ENCODE measurements around the gene SNX6. TPM values are rescaled to one million over a fixed set of nuclear protein-coding genes. Genes with fewer than 3 reads are reported as not detected.
A peak's percentile ranks its signal among the peaks of the same experiment; 100 is the strongest.

Gene SNX6
- total and polyA plus RNA-seq, 9 of the 15 experiments (the other 6 are each of a cell fraction or from before 2014, with no cell fraction given) = 34.6 to 111 (median 57.5) TPM

DNA sequence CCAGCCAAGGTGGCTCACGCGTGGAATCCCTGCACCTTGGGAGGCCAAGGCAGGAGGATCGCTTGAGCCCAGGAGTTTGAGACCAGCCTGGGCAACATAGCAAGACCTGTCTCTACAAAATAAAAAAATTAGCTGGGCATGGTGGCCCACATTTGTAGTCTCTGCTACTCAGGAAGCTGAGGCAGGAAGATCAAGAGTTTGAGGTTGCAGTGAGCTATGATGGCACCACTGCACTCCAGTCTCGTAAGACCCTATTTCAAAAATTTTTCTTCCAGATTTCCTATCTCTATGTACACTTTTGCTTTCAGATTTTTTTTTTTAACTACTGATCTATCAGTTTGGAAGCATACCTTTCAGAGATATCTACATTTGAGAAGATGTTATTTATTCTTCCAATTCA lies 15.3 kb downstream of the SNX6 start (continued):
- TF ChIP-seq RCOR1 (IDR thresholded peaks at IDR 0.05; ENCODE audit: borderline replicate concordance in 1 of 2, low read depth in 2 of 2, low read length in 2 of 2) = no peak

DNA sequence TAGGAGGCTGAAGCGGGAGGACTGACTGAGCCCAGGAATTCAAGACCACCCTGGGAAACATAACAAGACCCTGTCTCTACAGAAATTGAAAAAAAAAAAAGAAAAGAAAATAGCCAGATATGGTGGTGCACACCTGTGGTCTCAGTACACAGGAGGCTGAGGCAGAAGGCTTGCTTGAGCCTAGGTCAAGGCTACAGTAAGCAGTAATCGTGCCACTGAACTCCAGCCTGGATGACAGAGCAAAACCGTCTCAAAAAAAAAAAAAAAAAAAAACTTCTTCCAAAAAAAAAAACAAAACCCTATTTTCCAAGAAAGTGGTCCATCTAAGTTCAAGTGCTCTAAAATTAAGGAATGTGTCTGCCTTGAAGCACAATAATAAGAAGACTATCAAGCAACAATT lies 19.8 kb downstream of the SNX6 start:
- WGBS (ENCODE audit: insufficient coverage, low coverage, missing lambda C conversion rate) = 40% methylated on average over 2 of the region's 3 CpGs
- intact Hi-C loops (cut with micrococcal nuclease) (no loop called here), in situ Hi-C loops (cut with MboI) (no loop called here)
- Histone ChIP-seq H3K4me2 (ENCODE audit: insufficient read depth, low read length) (no peak overlapping the region), H3K9ac (ENCODE audit: insufficient read depth in 1 of 2, low read depth in 2 of 2, low read length in 2 of 2) (no peak overlapping the region), H3K9me3 (replicated peaks; ENCODE audit: control insufficient read depth, insufficient read depth, low read depth, low read length) (no peaks in the 10 kb centered on the region), H4K20me1 (replicated peaks; ENCODE audit: control insufficient read depth, insufficient read depth, low read length) (no peaks in the 10 kb centered on the region), H3K9me1 (ENCODE audit: control insufficient read depth, insufficient read depth, low read length) (no peaks in the 10 kb centered on the region), H3K4me3 (no peak overlapping the region), H3K4me1 (replicated peaks in 1 of 2; ENCODE audit: control insufficient read depth in 2 of 2, insufficient read depth in 2 of 2, low read length in 2 of 2) (no peaks in the 10 kb centered on the region; a peak in 1 of 5 replicates), H3K36me3 (ENCODE audit: control insufficient read depth, insufficient read depth, low read length) (peaks cover 31% of the 10 kb centered on the region; the same call in 2 of the 3 replicates), H3K79me2 (ENCODE audit: control insufficient read depth, insufficient read depth, low read length) (no peaks in the 10 kb centered on the region), H3K27me3 (ENCODE audit: control insufficient read depth in 2 of 2, insufficient read depth in 2 of 2, low read length in 2 of 2) (no peaks in the 10 kb centered on the region), H3K27ac (ENCODE audit: extremely low read depth, low read depth, low read length) (peak overlapping the region; percentile 36; the same call in 1 of the 3 replicates), H2AFZ (ENCODE audit: low read depth, low read length) (no peak overlapping the region)
- FAIRE-seq = no peak
- DNase-seq (ENCODE audit: extremely low read depth in 1 of 4, low spot score in 3 of 4) = no peak
- ChIA-PET CTCF (ENCODE audit: low intra/inter-chr PET ratio) (no interaction called here), POLR2A (no interaction called here)
- peak; percentile 64; the same call in 2 of the 3 replicates for ATAC-seq
- no TSS peak for BruUV-seq (replicated peaks)
- TF ChIP-seq CCAR2 (IDR thresholded peaks at IDR 0.05; ENCODE audit: low read depth, low read length) = no peak
- TF ChIP-seq CC2D1A (IDR thresholded peaks at IDR 0.05) = no peak
- TF ChIP-seq, protein P1, sequence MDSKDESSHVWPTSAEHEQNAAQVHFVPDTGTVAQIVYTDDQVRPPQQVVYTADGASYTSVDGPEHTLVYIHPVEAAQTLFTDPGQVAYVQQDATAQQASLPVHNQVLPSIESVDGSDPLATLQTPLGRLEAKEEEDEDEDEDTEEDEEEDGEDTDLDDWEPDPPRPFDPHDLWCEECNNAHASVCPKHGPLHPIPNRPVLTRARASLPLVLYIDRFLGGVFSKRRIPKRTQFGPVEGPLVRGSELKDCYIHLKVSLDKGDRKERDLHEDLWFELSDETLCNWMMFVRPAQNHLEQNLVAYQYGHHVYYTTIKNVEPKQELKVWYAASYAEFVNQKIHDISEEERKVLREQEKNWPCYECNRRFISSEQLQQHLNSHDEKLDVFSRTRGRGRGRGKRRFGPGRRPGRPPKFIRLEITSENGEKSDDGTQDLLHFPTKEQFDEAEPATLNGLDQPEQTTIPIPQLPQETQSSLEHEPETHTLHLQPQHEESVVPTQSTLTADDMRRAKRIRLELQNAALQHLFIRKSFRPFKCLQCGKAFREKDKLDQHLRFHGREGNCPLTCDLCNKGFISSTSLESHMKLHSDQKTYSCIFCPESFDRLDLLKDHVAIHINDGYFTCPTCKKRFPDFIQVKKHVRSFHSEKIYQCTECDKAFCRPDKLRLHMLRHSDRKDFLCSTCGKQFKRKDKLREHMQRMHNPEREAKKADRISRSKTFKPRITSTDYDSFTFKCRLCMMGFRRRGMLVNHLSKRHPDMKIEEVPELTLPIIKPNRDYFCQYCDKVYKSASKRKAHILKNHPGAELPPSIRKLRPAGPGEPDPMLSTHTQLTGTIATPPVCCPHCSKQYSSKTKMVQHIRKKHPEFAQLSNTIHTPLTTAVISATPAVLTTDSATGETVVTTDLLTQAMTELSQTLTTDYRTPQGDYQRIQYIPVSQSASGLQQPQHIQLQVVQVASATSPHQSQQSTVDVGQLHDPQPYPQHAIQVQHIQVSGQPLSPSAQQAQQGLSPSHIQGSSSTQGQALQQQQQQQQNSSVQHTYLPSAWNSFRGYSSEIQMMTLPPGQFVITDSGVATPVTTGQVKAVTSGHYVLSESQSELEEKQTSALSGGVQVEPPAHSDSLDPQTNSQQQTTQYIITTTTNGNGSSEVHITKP (IDR thresholded peaks at IDR 0.05; ENCODE audit: partially characterized antibody) = no peak
- TF ChIP-seq ZNF75A (CRISPR knock-in tag; IDR thresholded peaks at IDR 0.05) = no peak
- TF ChIP-seq DEAF1 (CRISPR knock-in tag; IDR thresholded peaks at IDR 0.05) = no peak
- TF ChIP-seq ZNF384 (IDR thresholded peaks at IDR 0.05; ENCODE audit: low read depth, low read length) = peak; percentile 64
- no peak for TF ChIP-seq STAT5B (CRISPR knock-in tag; IDR thresholded peaks at IDR 0.05)
- TF ChIP-seq LEF1 (IDR thresholded peaks at IDR 0.05) = no peak
- no peak for TF ChIP-seq CHCHD3 (CRISPR knock-in tag; IDR thresholded peaks at IDR 0.05)
- TF ChIP-seq TBL1XR1 (IDR thresholded peaks at IDR 0.05; ENCODE audit: low read length in 2 of 2) = no peak
- TF ChIP-seq CHD1 (IDR thresholded peaks at IDR 0.05; ENCODE audit: low read length) = no peak
- TF ChIP-seq PPARD (CRISPR knock-in tag; IDR thresholded peaks at IDR 0.05) = no peak
- TF ChIP-seq NEUROD1 (IDR thresholded peaks at IDR 0.05; ENCODE audit: borderline replicate concordance, low read depth, low read length, partially characterized antibody) = no peak
- TF ChIP-seq, protein P2, sequence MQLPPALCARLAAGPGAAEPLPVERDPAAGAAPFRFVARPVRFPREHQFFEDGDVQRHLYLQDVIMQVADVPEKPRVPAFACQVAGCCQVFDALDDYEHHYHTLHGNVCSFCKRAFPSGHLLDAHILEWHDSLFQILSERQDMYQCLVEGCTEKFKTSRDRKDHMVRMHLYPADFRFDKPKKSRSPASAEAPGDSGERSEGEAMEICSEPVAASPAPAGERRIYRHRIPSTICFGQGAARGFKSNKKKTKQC (CRISPR knock-in tag; IDR thresholded peaks at IDR 0.05) = no peak
- TF ChIP-seq POLR2G (IDR thresholded peaks at IDR 0.05; ENCODE audit: low read depth, low read length) = no peak
- TF ChIP-seq ZEB2 (IDR thresholded peaks at IDR 0.05) = no peak
- peak; percentile 22; the same call in 1 of the 2 replicates for TF ChIP-seq ZNF316 (IDR thresholded peaks at IDR 0.05)
- no peak for TF ChIP-seq MAFF (IDR thresholded peaks at IDR 0.05; ENCODE audit: low read length)

All from K562 (cell line).